ENCODE data around the gene ZDHHC11. TPM values are rescaled to one million over a fixed set of nuclear protein-coding genes. Genes with fewer than 3 reads are reported as not detected.
"Not testable (repeated sequence)": the region's sequence is repeated elsewhere in the genome, so short reads cannot be mapped to it uniquely, and the experiment has no call there.

The ZDHHC11 gene
- total RNA-seq, 6 donors from 2014 or later, result 18.9 to 64.6 (median 27.5) TPM

- not testable (repeated sequence) for H3K27me3 ChIP-seq; H3K27ac ChIP-seq; H3K4me3 ChIP-seq; H3K4me1 ChIP-seq; ATAC-seq (ENCODE audit: low FRiP score in 2 of 2); H3K36me3 ChIP-seq; H3K9me3 ChIP-seq
- WGBS, 2 donors, result 84 to 100% methylated on average over 1 to 19 of the region's 19 CpGs
- DNase-seq, result peak; percentile 20 to 40
Measured at GRCh38 chr5:771087-771781, 79.6 kb downstream of the ZDHHC11 start.

- H3K36me3 ChIP-seq, result peaks cover 0 to 13% (median 7%) of the 10 kb centered on the region in 4 donors
- H3K4me3 ChIP-seq; H3K27me3 ChIP-seq; H3K4me1 ChIP-seq; ATAC-seq (ENCODE audit: low FRiP score in 2 of 2); H3K27ac ChIP-seq; H3K9me3 ChIP-seq: not testable (repeated sequence)
- WGBS, 2 donors, result 87% methylated on average over 10 of the region's 10 CpGs; no CpG with 5 or more reads in 1 of the 2 donors
- peak; percentile 20 to 59 for DNase-seq
Measured at GRCh38 chr5:770585-770984, 80.2 kb downstream of the ZDHHC11 start.

- peak; percentile 20 to 72 for DNase-seq
- not testable (repeated sequence) for ATAC-seq (ENCODE audit: low FRiP score in 2 of 2); H3K4me3 ChIP-seq; H3K4me1 ChIP-seq; H3K9me3 ChIP-seq; H3K27ac ChIP-seq; H3K27me3 ChIP-seq
- peaks cover 0 to 16% (median 8%) of the 10 kb centered on the region in 4 donors for H3K36me3 ChIP-seq
- 87 to 94% methylated on average over 15 to 29 of the region's 29 CpGs for WGBS, 2 donors
Measured at GRCh38 chr5:769485-770145, 81.2 kb downstream of the ZDHHC11 start.

- H3K4me3 ChIP-seq, result no peak overlapping the region
- no peaks in the 10 kb centered on the region for H3K27me3 ChIP-seq
- no peak overlapping the region for H3K27ac ChIP-seq
- 86 to 89% methylated on average over 20 to 32 of the region's 32 CpGs for WGBS, 2 donors
- H3K9me3 ChIP-seq, result no peaks in the 10 kb centered on the region
- TF ChIP-seq POLR2A (IDR thresholded peaks at IDR 0.05) (no peak), CTCF (IDR thresholded peaks at IDR 0.05) (no peak), EP300 (IDR thresholded peaks at IDR 0.05) (no peak), POLR2AphosphoS5 (IDR thresholded peaks at IDR 0.05) (no peak)
- peaks cover 0 to 6% (median 2%) of the 10 kb centered on the region in 4 donors for H3K4me1 ChIP-seq
- ATAC-seq (ENCODE audit: low FRiP score in 2 of 2) (no peak), DNase-seq (peak; percentile 28 to 68)
- peaks cover 0 to 16% (median 8%) of the 10 kb centered on the region in 4 donors for H3K36me3 ChIP-seq
Measured at GRCh38 chr5:766666-767431, 83.9 kb downstream of the ZDHHC11 start.

- Histone ChIP-seq H3K36me3 (peaks cover 0 to 16% (median 8%) of the 10 kb centered on the region in 4 donors), H3K9me3 (no peaks in the 10 kb centered on the region), H3K27ac (no peak overlapping the region), H3K4me3 (no peak overlapping the region), H3K27me3 (no peaks in the 10 kb centered on the region), H3K4me1 (peaks cover 0 to 12% (median 2%) of the 10 kb centered on the region in 4 donors)
- ATAC-seq (ENCODE audit: low FRiP score in 2 of 2) (no peak), DNase-seq (peak; percentile 23 to 59)
- TF ChIP-seq POLR2A (IDR thresholded peaks at IDR 0.05) (no peak), EP300 (IDR thresholded peaks at IDR 0.05) (no peak), POLR2AphosphoS5 (IDR thresholded peaks at IDR 0.05) (no peak), CTCF (IDR thresholded peaks at IDR 0.05) (no peak)
- 89 to 93% methylated on average over 7 to 18 of the region's 18 CpGs for WGBS, 2 donors
Measured at GRCh38 chr5:765948-766631, 84.7 kb downstream of the ZDHHC11 start.

Data from upper lobe of left lung (tissue), 6 donors.